HG03520 (cell line): ENCODE data around the gene SNU13.
"Not testable (repeated sequence)": the region's sequence is repeated elsewhere in the genome, so short reads cannot be mapped to it uniquely, and the experiment has no call there.

Source experiments
- ATAC-seq: cut with Tn5 transposase; IDR thresholded peaks from one replicate; pipeline ENCODE4 v1.9.1; 2021; ENCODE audit warnings: mild to moderate bottlenecking, moderate library complexity; ENCODE audit not compliant: unreplicated experiment

SNU13 gene

GRCh38 chr22:41647771-41648170 lies 40.9 kb downstream of the SNU13 start:
- no peak for ATAC-seq

- ATAC-seq = no peak
These were observed 46.1 kb downstream of the SNU13 start for GRCh38 chr22:41642331-41643110.

DNA sequence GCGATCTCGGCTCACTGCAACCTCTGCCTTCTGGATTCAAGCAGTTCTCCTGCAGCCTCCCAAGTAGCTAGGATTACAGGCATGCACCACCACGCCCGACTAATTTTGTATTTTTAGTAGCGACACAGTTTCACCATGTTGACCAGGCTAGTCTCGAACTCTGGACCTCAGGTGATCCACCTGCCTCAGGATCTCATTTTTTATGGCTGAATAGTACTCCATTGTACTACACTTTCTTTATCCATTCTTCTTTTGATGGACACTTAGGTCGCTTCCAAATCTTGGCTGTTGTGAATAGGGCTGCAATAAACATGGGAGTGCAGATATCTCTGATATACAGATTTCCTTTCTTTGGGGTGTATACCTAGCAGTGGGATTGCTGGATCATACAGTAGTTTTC lies 46.8 kb downstream of the SNU13 start:
- ATAC-seq = no peak

GRCh38 chr22:41638748-41639147 lies 49.9 kb downstream of the SNU13 start:
- no peak for ATAC-seq

GRCh38 chr22:41638124-41638523 lies 50.5 kb downstream of the SNU13 start:
- no peak for ATAC-seq

DNA sequence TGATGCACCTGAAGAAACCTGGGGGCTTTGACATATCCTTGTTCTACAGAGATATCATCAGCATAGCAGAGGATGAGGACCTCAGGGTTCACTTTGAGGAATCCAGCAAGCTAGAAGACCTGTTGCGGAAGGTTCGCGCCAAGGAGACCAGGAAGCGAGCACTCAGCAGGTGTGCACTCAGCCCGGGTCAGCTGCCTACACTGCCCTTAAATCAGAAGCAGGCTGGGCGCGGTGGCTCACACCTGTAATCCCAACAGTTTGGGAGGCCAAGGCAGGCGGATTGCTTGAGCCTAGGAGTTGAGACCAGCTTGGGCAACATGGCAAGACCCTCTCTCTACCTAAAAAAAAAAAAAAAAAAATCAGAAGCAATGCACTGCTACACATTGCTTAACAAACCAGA lies 51.0 kb downstream of the SNU13 start:
- not testable (repeated sequence) for ATAC-seq

GRCh38 chr22:41636467-41636866 lies 52.2 kb downstream of the SNU13 start:
- ATAC-seq = no peak

GRCh38 chr22:41634610-41635009 lies 54.1 kb downstream of the SNU13 start:
- ATAC-seq = not testable (repeated sequence)

DNA sequence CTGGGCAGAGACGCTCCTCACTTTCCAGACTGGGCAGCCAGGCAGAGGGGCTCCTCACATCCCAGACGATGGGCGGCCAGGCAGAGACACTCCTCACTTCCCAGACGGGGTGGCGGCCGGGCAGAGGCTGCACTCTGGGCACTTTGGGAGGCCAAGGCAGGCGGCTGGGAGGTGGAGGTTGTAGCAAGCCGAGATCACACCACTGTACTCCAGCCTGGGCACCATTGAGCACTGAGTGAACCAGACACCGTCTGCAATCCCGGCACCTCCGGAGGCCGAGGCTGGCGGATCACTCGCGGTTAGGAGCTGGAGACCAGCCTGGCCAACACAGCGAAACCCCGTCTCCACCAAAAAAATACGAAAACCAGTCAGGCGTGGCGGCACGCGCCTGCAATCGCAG lies 57.1 kb downstream of the SNU13 start:
- not testable (repeated sequence) for ATAC-seq

GRCh38 chr22:41631115-41631514 lies 57.6 kb downstream of the SNU13 start:
- not testable (repeated sequence) for ATAC-seq

DNA sequence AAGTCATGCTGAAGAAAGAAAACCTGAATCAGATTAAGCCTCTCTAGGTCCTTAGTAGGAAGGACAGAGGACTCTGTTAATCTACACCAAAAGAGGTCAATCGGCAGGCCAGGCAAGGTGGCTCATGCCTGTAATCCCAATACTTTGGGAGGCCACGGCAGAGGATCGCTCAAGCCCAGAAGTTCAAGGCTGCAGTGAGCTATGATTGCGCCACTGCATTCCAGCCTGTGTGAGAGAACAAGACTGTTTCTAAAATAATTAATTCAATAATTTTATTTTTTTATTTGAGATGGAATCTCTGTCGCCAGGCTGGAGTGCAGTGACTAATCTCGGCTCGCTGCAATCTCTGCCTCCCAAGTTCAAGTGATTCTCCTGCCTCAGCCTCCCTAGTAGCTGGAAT lies 63.1 kb downstream of the SNU13 start:
- ATAC-seq = no peak
